NCI-H524 (cell line): Measurements from ENCODE around the gene CUBN.

Experiments used
- DNase-seq, 2 experiments: peaks; one replicate each; lab custom pipeline; 2025; lab: John Stamatoyannopoulos, UW

The CUBN gene

GRCh38 chr10:17129741-17130140, at the start of gene CUBN:
TSS of gene CUBN (minus strand) at chr10:17129811. CDS start at chr10:17129765, 46 bp downstream.
- no peak for DNase-seq

GRCh38 chr10:17179002-17179401, 49.4 kb upstream of the CUBN start:
- DNase-seq: no peak

GRCh38 chr10:17178006-17178405, 48.4 kb upstream of the CUBN start:
- no peak for DNase-seq

- no peak for DNase-seq
These were observed 47.4 kb upstream of the CUBN start for GRCh38 chr10:17177014-17177413.

- no peak for DNase-seq
These were observed 46.5 kb upstream of the CUBN start for GRCh38 chr10:17176091-17176490.

GRCh38 chr10:17175551-17175950, 45.9 kb upstream of the CUBN start:
- no peak for DNase-seq

GRCh38 chr10:17174626-17175025, 45.0 kb upstream of the CUBN start:
- DNase-seq: no peak

GRCh38 chr10:17171141-17171641, 41.6 kb upstream of the CUBN start:
- DNase-seq: no peak

- DNase-seq: no peak
These were observed 40.2 kb upstream of the CUBN start for GRCh38 chr10:17169803-17170202.

GRCh38 chr10:17166699-17167098, 37.1 kb upstream of the CUBN start:
- DNase-seq: no peak

GRCh38 chr10:17162828-17163227, 33.2 kb upstream of the CUBN start:
- no peak for DNase-seq

- no peak for DNase-seq
These were observed 32.2 kb upstream of the CUBN start for GRCh38 chr10:17161775-17162174.

GRCh38 chr10:17157024-17157423, 27.4 kb upstream of the CUBN start:
- no peak for DNase-seq

- no peak for DNase-seq
These were observed 26.2 kb upstream of the CUBN start for GRCh38 chr10:17155826-17156225.

GRCh38 chr10:17154116-17154515, 24.5 kb upstream of the CUBN start:
- no peak for DNase-seq

- DNase-seq: no peak
These were observed 23.7 kb upstream of the CUBN start for GRCh38 chr10:17153321-17153720.

GRCh38 chr10:17151716-17152115, 22.1 kb upstream of the CUBN start:
- DNase-seq: no peak

- no peak for DNase-seq
These were observed 18.4 kb upstream of the CUBN start for GRCh38 chr10:17147884-17148489.

GRCh38 chr10:17146892-17147291, 17.3 kb upstream of the CUBN start:
- no peak for DNase-seq

GRCh38 chr10:17145239-17145638, 15.6 kb upstream of the CUBN start:
- DNase-seq: no peak

GRCh38 chr10:17144757-17145156, 15.1 kb upstream of the CUBN start:
- DNase-seq: no peak

GRCh38 chr10:17144032-17144431, 14.4 kb upstream of the CUBN start:
- no peak for DNase-seq

- no peak for DNase-seq
These were observed 13.6 kb upstream of the CUBN start for GRCh38 chr10:17143055-17143690.
